Transverse colon (tissue), 4 donors: ENCODE data around the gene ZNF580.

Experiments
- CTCF ChIP-seq, 5 experiments: fragments of 200-600 bp in 3 of 5; fragments of 450-650 bp in 2 of 5; sonication (generic) in 3 of 5; IDR thresholded peaks; 1 replicate in 2 of 5; 2 replicates in 3 of 5; pipeline ENCODE4 v1.5.1; 2016 to 2017; ENCODE audit warnings: antibody characterized with exemption in 5 of 5, inconsistent platforms in 3 of 5, mild to moderate bottlenecking in 2 of 5, moderate library complexity in 1 of 5
- EP300 ChIP-seq: sonication (generic); formaldehyde crosslinking; IDR thresholded peaks from one replicate; pipeline ENCODE4 v1.6.1; 2017; ENCODE audit warnings: antibody characterized with exemption, low read depth
- POLR2A ChIP-seq: fragments of 450-650 bp; IDR thresholded peaks from one replicate; pipeline ENCODE4 v1.6.1; 2016; ENCODE audit warnings: antibody characterized with exemption, mild to moderate bottlenecking, moderate library complexity
- POLR2AphosphoS5 ChIP-seq, 3 donors: sonication (generic); formaldehyde crosslinking; IDR thresholded peaks; one replicate each; pipeline ENCODE4 v1.6.1; 2016; ENCODE audit warnings: antibody characterized with exemption in 3 of 3

GRCh38 chr19:55676889-55677505 lies 36.2 kb downstream of the ZNF580 start:
- TF ChIP-seq CTCF (IDR thresholded peaks at IDR 0.05) (no peak), POLR2AphosphoS5 (IDR thresholded peaks at IDR 0.05) (no peak), POLR2A (no peak), EP300 (no peak)
